HCT116 (cell line): Measurements from ENCODE around the gene ZNF146. TPM values are rescaled to one million over a fixed set of nuclear protein-coding genes. Genes with fewer than 3 reads are reported as not detected.

Source experiments
- ATAC-seq: fragments of 200-7000 bp; cut with Tn5 transposase; 2 replicates; pipeline ENCODE4 v1.9.1; 2020; ENCODE audit warnings: mild to moderate bottlenecking, moderate library complexity
- BruUV-seq: library from RNA; stranded (reverse); fragments of 400-500 nt; replicated peaks from 2 replicates; lab custom pipeline; 2021; lab: Mats Ljungman, UMichigan
- CTCF ChIA-PET: fragments of 300-600 bp; sonication (Branson Sonifier 250); formaldehyde crosslinking; loops from one replicate; lab custom pipeline; 2021; ENCODE audit warnings: antibody characterized with exemption; lab: Charles Lee
- POLR2A ChIA-PET: fragments of 300-600, 350-600 bp; sonication (Branson Sonifier 250); formaldehyde crosslinking; loops from one replicate; lab custom pipeline; 2021; ENCODE audit warnings: antibody characterized with exemption; lab: Charles Lee
- RAD21 ChIA-PET, 2 experiments: fragments of 300-600 bp; sonication (Branson Sonifier 250); formaldehyde crosslinking; loops; one replicate each; lab custom pipeline; 2023; ENCODE audit warnings: low total read pairs in 2 of 2; ENCODE audit not compliant: uncharacterized antibody in 2 of 2, unreplicated experiment in 2 of 2, low non-redundant PET in 1 of 2; lab: Charles Lee
- DNase-seq: peaks from one replicate; pipeline ENCODE4 v3.0.0-alpha.2; 2010; ENCODE audit warnings: low read depth, low spot score
- H2AFZ ChIP-seq: fragments of 200-600 bp; shearing (Covaris generic), sonication (generic); 2 replicates; pipeline ENCODE4 v1.6.1; 2017; ENCODE audit warnings: low read depth, mixed run types, mixed read lengths, antibody characterized with exemption, low read length; ENCODE audit not compliant: poor library complexity, severe bottlenecking
- H3K27ac ChIP-seq: 2 replicates; pipeline ENCODE4 v1.5.1; 2012; ENCODE audit warnings: low read depth, low read length
- H3K27me3 ChIP-seq: fragments of 200-600 bp; sonication (generic); 2 replicates; pipeline ENCODE4 v1.6.1; 2016; ENCODE audit warnings: mixed run types, low read length, mixed read lengths; ENCODE audit not compliant: insufficient read depth
- H3K36me3 ChIP-seq, 2 experiments: fragments of 200-500 bp in 1 of 2; fragments of 200-600 bp in 1 of 2; sonication (Bioruptor generic) in 1 of 2; sonication (generic) in 1 of 2; 2 replicates each; pipeline versions ENCODE4 v1.5.1 to v1.6.1; 2014 to 2016; ENCODE audit warnings: low read length in 2 of 2, inconsistent platforms in 1 of 2, mixed read lengths in 1 of 2, mixed run types in 1 of 2; ENCODE audit not compliant: insufficient read depth in 2 of 2, control insufficient read depth in 1 of 2
- H3K4me1 ChIP-seq, 2 experiments: fragments of 200-600 bp in 1 of 2; sonication (generic) in 1 of 2; 2 replicates each; pipeline versions ENCODE4 v1.5.1 to v1.6.1; 2012 to 2017; ENCODE audit warnings: low read length in 2 of 2, inconsistent platforms in 1 of 2, mild to moderate bottlenecking in 1 of 2, mixed read lengths in 1 of 2, mixed run types in 1 of 2, moderate library complexity in 1 of 2; ENCODE audit not compliant: insufficient read depth in 2 of 2, control insufficient read depth in 1 of 2
- H3K4me2 ChIP-seq: fragments of 200-600 bp; sonication (generic); 2 replicates; pipeline ENCODE4 v1.6.1; 2017; ENCODE audit warnings: mixed run types, low read length, mixed read lengths
- H3K4me3 ChIP-seq, 2 experiments: fragments of 200-600 bp in 1 of 2; sonication (generic) in 1 of 2; replicated peaks in 1 of 2; 2 replicates each; pipeline ENCODE4 v1.5.1; 2011 to 2016; ENCODE audit warnings: low read length in 2 of 2, control low read depth in 1 of 2, low read depth in 1 of 2, mild to moderate bottlenecking in 1 of 2, mixed read lengths in 1 of 2, mixed run types in 1 of 2
- H3K79me2 ChIP-seq: fragments of 200-600 bp; sonication (generic); 2 replicates; pipeline ENCODE4 v1.6.1; 2017; ENCODE audit warnings: mild to moderate bottlenecking, mixed run types, low read length, moderate library complexity, mixed read lengths; ENCODE audit not compliant: insufficient read depth
- H3K9ac ChIP-seq: fragments of 200-600 bp; sonication (generic); 2 replicates; pipeline ENCODE4 v1.6.1; 2016; ENCODE audit warnings: low read length, mixed read lengths
- H3K9me2 ChIP-seq: fragments of 200-600 bp; sonication (generic), shearing (Covaris generic); 2 replicates; pipeline ENCODE4 v1.6.1; 2017; ENCODE audit warnings: mixed run types, mild to moderate bottlenecking, moderate library complexity; ENCODE audit not compliant: insufficient read depth
- H3K9me3 ChIP-seq, 2 experiments: fragments of 200-500 bp in 1 of 2; fragments of 200-600 bp in 1 of 2; sonication (Bioruptor generic) in 1 of 2; sonication (generic) in 1 of 2; 2 replicates each; pipeline ENCODE4 v1.6.1; 2014 to 2017; ENCODE audit warnings: low read length in 2 of 2, mixed read lengths in 2 of 2, inconsistent platforms in 1 of 2, low read depth in 1 of 2, mild to moderate bottlenecking in 1 of 2, mixed run types in 1 of 2, moderate library complexity in 1 of 2; ENCODE audit not compliant: control insufficient read depth in 1 of 2, insufficient read depth in 1 of 2
- H4K20me1 ChIP-seq: fragments of 200-600 bp; sonication (generic), shearing (Covaris generic); 2 replicates; pipeline ENCODE4 v1.6.1; 2017; ENCODE audit warnings: mixed run types, mild to moderate bottlenecking, moderate library complexity; ENCODE audit not compliant: insufficient read depth
- CBX3 ChIP-seq: IDR thresholded peaks from 2 replicates; pipeline ENCODE4 v1.6.1; 2012; ENCODE audit warnings: low read depth
- CEBPB ChIP-seq: IDR thresholded peaks from 2 replicates; pipeline ENCODE4 v1.6.1; 2012; ENCODE audit warnings: low read depth
- CTCF ChIP-seq, 3 experiments: fragments of 200-600 bp in 1 of 3; sonication (generic) in 1 of 3; IDR thresholded peaks in 2 of 3; conservative IDR thresholded peaks in 1 of 3; 2 replicates each; pipeline ENCODE4 v1.5.1; 2012 to 2017; ENCODE audit warnings: low read depth in 2 of 3, low read length in 2 of 3, antibody characterized with exemption in 1 of 3, borderline replicate concordance in 1 of 3, control low read depth in 1 of 3, mild to moderate bottlenecking in 1 of 3, mixed read lengths in 1 of 3, mixed run types in 1 of 3, moderate library complexity in 1 of 3; ENCODE audit not compliant: insufficient read depth in 1 of 3
- EGR1 ChIP-seq: IDR thresholded peaks from 2 replicates; pipeline ENCODE4 v1.6.1; 2012; ENCODE audit warnings: low read depth
- ELF1 ChIP-seq: IDR thresholded peaks from 2 replicates; pipeline ENCODE4 v1.6.1; 2012; ENCODE audit warnings: low read depth, borderline replicate concordance
- EZH2 ChIP-seq: fragments of 200-600 bp; sonication (generic); IDR thresholded peaks from 2 replicates; pipeline ENCODE4 v1.6.1; 2017; ENCODE audit warnings: antibody characterized with exemption, mixed run types
- EZH2phosphoT487 ChIP-seq: fragments of 200-600 bp; IDR thresholded peaks from 2 replicates; pipeline ENCODE4 v1.6.1; 2018; ENCODE audit warnings: antibody characterized with exemption, borderline replicate concordance
- JUND ChIP-seq: IDR thresholded peaks from 2 replicates; pipeline ENCODE4 v1.6.1; 2012
- POLR2A ChIP-seq: IDR thresholded peaks from 2 replicates; pipeline ENCODE4 v1.7.0; 2011; ENCODE audit warnings: borderline replicate concordance; ENCODE audit not compliant: insufficient read depth, insufficient read length; ENCODE audit errors: extremely low read depth
- RAD21 ChIP-seq: IDR thresholded peaks from 2 replicates; pipeline ENCODE4 v1.6.1; 2012; ENCODE audit warnings: low read depth, mild to moderate bottlenecking
- YY1 ChIP-seq: IDR thresholded peaks from 2 replicates; pipeline ENCODE4 v1.6.1; 2011; ENCODE audit warnings: low read length, low read depth, moderate library complexity, mild to moderate bottlenecking; ENCODE audit not compliant: insufficient replicate concordance; ENCODE audit errors: extremely low read depth
- ZFX ChIP-seq: fragments of 450-650 bp; IDR thresholded peaks from 2 replicates; pipeline ENCODE4 v1.6.1; 2017
- intact Hi-C: fragments of 100-400 bp; cut with micrococcal nuclease; formaldehyde crosslinking; loops from 2 replicates; pipeline ENCODE4 v1.10.0; 2022
- total RNA-seq: library from RNA; stranded (reverse); gene quantifications from one replicate; pipeline ENCODE4 v1.2.1, GENCODE V29; 2021; ENCODE audit not compliant: unreplicated experiment
- TF ChIP-seq, protein P1 (sequence below): IDR thresholded peaks from 2 replicates; pipeline ENCODE4 v1.6.1; 2012

Gene ZNF146
- total RNA-seq, 1 experiment from 2014 or later, result 105 TPM

- Histone ChIP-seq H4K20me1 (no peaks in the 10 kb centered on the region), H3K9me3 (no peaks in the 10 kb centered on the region), H3K36me3 (no peaks in the 10 kb centered on the region), H3K79me2 (no peaks in the 10 kb centered on the region), H3K27ac (no peak overlapping the region), H3K4me3 (no peak overlapping the region), H3K9me2 (no peaks in the 10 kb centered on the region), H2AFZ (no peak overlapping the region), H3K4me2 (no peak overlapping the region), H3K27me3 (no peaks in the 10 kb centered on the region), H3K9ac (no peak overlapping the region), H3K4me1 (no peaks in the 10 kb centered on the region)
- DNase-seq (no peak), ATAC-seq (no peak)
- no TSS peak for BruUV-seq
- no peak for TF ChIP-seq JUND
- no peak for TF ChIP-seq ZFX
- no peak for TF ChIP-seq YY1
- TF ChIP-seq POLR2A, result no peak
- TF ChIP-seq, protein P1, sequence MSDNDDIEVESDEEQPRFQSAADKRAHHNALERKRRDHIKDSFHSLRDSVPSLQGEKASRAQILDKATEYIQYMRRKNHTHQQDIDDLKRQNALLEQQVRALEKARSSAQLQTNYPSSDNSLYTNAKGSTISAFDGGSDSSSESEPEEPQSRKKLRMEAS, result no peak
- TF ChIP-seq CEBPB, result no peak
- no peak for TF ChIP-seq ELF1
- no peak for TF ChIP-seq RAD21
- TF ChIP-seq CBX3, result no peak
- CTCF ChIA-PET, result no interaction called here
- POLR2A ChIA-PET, result interaction anchor here (1.1 kb wide), 1 partner anchor 10 kb away, joined by 3 read pairs; no protein-coding TSS in a partner anchor
- intact Hi-C loops, result no loop called here
- RAD21 ChIA-PET, result no interaction called here
Observed at GRCh38 chr19:36207605-36208252, 7.2 kb upstream of the ZNF146 start.

GRCh38 chr19:36209372-36209771 is 5.5 kb upstream of the ZNF146 start:
- CTCF ChIA-PET, result no interaction called here
- RAD21 ChIA-PET, result no interaction called here
- no TSS peak for BruUV-seq
- Histone ChIP-seq H2AFZ (no peak overlapping the region), H3K27ac (no peak overlapping the region), H3K27me3 (no peaks in the 10 kb centered on the region), H3K4me2 (no peak overlapping the region), H3K36me3 (no peaks in the 10 kb centered on the region), H3K4me3 (no peak overlapping the region), H3K4me1 (peaks cover 2 to 7% of the 10 kb centered on the region in 2 experiments; a peak in 1 of 4 replicates), H3K9ac (no peak overlapping the region), H3K9me3 (no peaks in the 10 kb centered on the region), H3K9me2 (no peaks in the 10 kb centered on the region), H3K79me2 (peaks cover 14% of the 10 kb centered on the region), H4K20me1 (no peaks in the 10 kb centered on the region)
- POLR2A ChIA-PET, result interaction anchor here (1.1 kb wide), 1 partner anchor 82 kb away, joined by 3 read pairs; no protein-coding TSS in a partner anchor
- TF ChIP-seq CBX3 (no peak), EZH2phosphoT487 (no peak), EZH2 (no peak), CTCF (IDR thresholded peaks at IDR 0.05 in 2 of 3, conservative IDR thresholded peaks at IDR 0.05 in 1 of 3; ENCODE audit: borderline replicate concordance in 1 of 3, insufficient read depth in 1 of 3, low read depth in 2 of 3, low read length in 2 of 3) (no peak), EGR1 (no peak)
- TF ChIP-seq, protein P1, result no peak
- DNase-seq, result no peak
- intact Hi-C loops, result no loop called here
- ATAC-seq, result no peak
